Measurements from ENCODE around the gene OR2V2.
"Not testable (repeated sequence)": the region's sequence is repeated elsewhere in the genome, so short reads cannot be mapped to it uniquely, and the experiment has no call there.

OR2V2 gene

GRCh38 chr5:181129601-181130000, 17.8 kb upstream of the OR2V2 start:
- TF ChIP-seq ESRRG (CRISPR knock-in tag; IDR thresholded peaks at IDR 0.05) (no peak), TOX (CRISPR knock-in tag; IDR thresholded peaks at IDR 0.05; ENCODE audit: borderline replicate concordance) (no peak)
- ATAC-seq, result no peak

- not testable (repeated sequence) for ATAC-seq
These were observed 17.3 kb upstream of the OR2V2 start for GRCh38 chr5:181130081-181130480.

GRCh38 chr5:181130832-181131496, 16.4 kb upstream of the OR2V2 start, which contains the start of gene OR2V1:
Gene OR2V1, minus strand, starts transcription at chr5:181131169. Its CDS starts 5,865 bp downstream, at chr5:181125304.
- no peak for ATAC-seq
- TF ChIP-seq CREB5 (CRISPR knock-in tag; IDR thresholded peaks at IDR 0.05; ENCODE audit: low read depth) (no peak), ZNF565 (CRISPR knock-in tag; conservative IDR thresholded peaks at IDR 0.05; ENCODE audit: low read depth) (no peak), TOX (CRISPR knock-in tag; IDR thresholded peaks at IDR 0.05; ENCODE audit: borderline replicate concordance) (no peak), RARB (CRISPR knock-in tag; IDR thresholded peaks at IDR 0.05) (no peak), ZNF70 (CRISPR knock-in tag; IDR thresholded peaks at IDR 0.05) (no peak), OSR1 (CRISPR knock-in tag; IDR thresholded peaks at IDR 0.05) (no peak), TSHZ2 (CRISPR knock-in tag; IDR thresholded peaks at IDR 0.05) (no peak), ZFP3 (CRISPR knock-in tag; IDR thresholded peaks at IDR 0.05) (no peak), ZNF8 (CRISPR knock-in tag; IDR thresholded peaks at IDR 0.05) (no peak), TCF4 (CRISPR knock-in tag; IDR thresholded peaks at IDR 0.05; ENCODE audit: borderline replicate concordance) (no peak)

GRCh38 chr5:181131514-181131913, 15.9 kb upstream of the OR2V2 start:
- no peak for ATAC-seq

More at GRCh38 chr5:181131514-181131913, 15.9 kb upstream of the OR2V2 start:
- TF ChIP-seq ARNTL (CRISPR knock-in tag; IDR thresholded peaks at IDR 0.05; ENCODE audit: borderline replicate concordance, low read depth), result no peak
- no peak for TF ChIP-seq POU6F1 (CRISPR knock-in tag; IDR thresholded peaks at IDR 0.05; ENCODE audit: borderline replicate concordance, low read depth)
- no peak for TF ChIP-seq ISL1 (CRISPR knock-in tag; IDR thresholded peaks at IDR 0.05)
- no peak for TF ChIP-seq ESRRG (CRISPR knock-in tag; IDR thresholded peaks at IDR 0.05)
- no peak for TF ChIP-seq SNAI2 (CRISPR knock-in tag; IDR thresholded peaks at IDR 0.05)
- TF ChIP-seq PATZ1 (CRISPR knock-in tag; IDR thresholded peaks at IDR 0.05; ENCODE audit: borderline replicate concordance), result no peak
- no peak for TF ChIP-seq ZFP3 (CRISPR knock-in tag; IDR thresholded peaks at IDR 0.05)
- TF ChIP-seq CSRNP3 (CRISPR knock-in tag; IDR thresholded peaks at IDR 0.05), result no peak
- no peak for TF ChIP-seq CREB5 (CRISPR knock-in tag; IDR thresholded peaks at IDR 0.05; ENCODE audit: low read depth)
- TF ChIP-seq ZNF565 (CRISPR knock-in tag; conservative IDR thresholded peaks at IDR 0.05; ENCODE audit: low read depth), result no peak
- no peak for TF ChIP-seq ZNF70 (CRISPR knock-in tag; IDR thresholded peaks at IDR 0.05)
- no peak for TF ChIP-seq CSDC2 (CRISPR knock-in tag; IDR thresholded peaks at IDR 0.05)
- TF ChIP-seq TOX (CRISPR knock-in tag; IDR thresholded peaks at IDR 0.05; ENCODE audit: borderline replicate concordance), result no peak
- no peak for TF ChIP-seq ZC3H10 (CRISPR knock-in tag; IDR thresholded peaks at IDR 0.05)
